GM12878 (cell line): ENCODE results near the gene LEMD3. TPM values are rescaled to one million over a fixed set of nuclear protein-coding genes. Genes with fewer than 3 reads are reported as not detected.

Experiments
- ATAC-seq: fragments of 200-7000 bp; cut with Tn5 transposase; 3 replicates; pipeline ENCODE4 v1.9.1; 2020; ENCODE audit warnings: mild to moderate bottlenecking, moderate library complexity
- BruUV-seq: library from RNA; stranded (reverse); fragments of 400-500 nt; replicated peaks from 2 replicates; lab custom pipeline; 2021; lab: Mats Ljungman, UMichigan
- CTCF ChIA-PET: fragments of 300-600 bp; sonication (Branson Sonifier 250); formaldehyde crosslinking; extraction: SDS; loops from one replicate; lab custom pipeline; 2021; ENCODE audit warnings: inconsistent platforms; lab: Yijun Ruan, JAX
- POLR2A ChIA-PET: fragments of 350-600 bp; formaldehyde crosslinking; extraction: SDS; loops from one replicate; lab custom pipeline; 2021; ENCODE audit warnings: inconsistent platforms; lab: Charles Lee
- RAD21 ChIA-PET: fragments of 300-600 bp; sonication (Branson Sonifier 250); formaldehyde crosslinking; loops from one replicate; lab custom pipeline; 2023; ENCODE audit warnings: antibody characterized with exemption; ENCODE audit not compliant: unreplicated experiment; lab: Charles Lee
- SMC1A ChIA-PET: fragments of 300-600 bp; sonication (Branson Sonifier 250); formaldehyde crosslinking; loops from one replicate; lab custom pipeline; 2023; ENCODE audit not compliant: unreplicated experiment, uncharacterized antibody; lab: Charles Lee
- DNase-seq: peaks from one replicate; pipeline ENCODE4 v3.0.0-alpha.2; 2011; ENCODE audit warnings: low read depth, low spot score
- FAIRE-seq: peaks from 3 replicates; lab custom pipeline; 2011; peaks lifted over from hg19 to GRCh38; lab: Jason Lieb, UNC
- H2AFZ ChIP-seq: 2 replicates; pipeline ENCODE4 v1.6.0; 2011; ENCODE audit warnings: low read depth, low read length, control low read depth; ENCODE audit not compliant: control insufficient read depth
- H3K27ac ChIP-seq: 2 replicates; pipeline ENCODE4 v1.5.1; 2011; ENCODE audit warnings: control low read depth; ENCODE audit not compliant: control insufficient read depth, insufficient read depth
- H3K27me3 ChIP-seq, 2 experiments: replicated peaks in 1 of 2; 2 replicates each; pipeline versions ENCODE4 v1.6.0 to v1.6.1; 2011; ENCODE audit warnings: low read length in 1 of 2; ENCODE audit not compliant: control insufficient read depth in 2 of 2, insufficient read depth in 2 of 2
- H3K36me3 ChIP-seq, 2 experiments: 2 replicates each; pipeline ENCODE4 v1.5.1; 2011; ENCODE audit warnings: low read length in 1 of 2; ENCODE audit not compliant: control insufficient read depth in 2 of 2, insufficient read depth in 2 of 2
- H3K4me1 ChIP-seq: 2 replicates; pipeline ENCODE4 v1.6.1; 2011; ENCODE audit warnings: mild to moderate bottlenecking, low read length, moderate library complexity, mixed read lengths; ENCODE audit not compliant: control insufficient read depth, insufficient read depth
- H3K4me2 ChIP-seq: 2 replicates; pipeline ENCODE4 v1.6.0; 2011; ENCODE audit warnings: control low read depth; ENCODE audit not compliant: control insufficient read depth, insufficient read depth
- H3K4me3 ChIP-seq: fragments of 200-600 bp; sonication (generic); 2 replicates; pipeline ENCODE4 v1.5.1; 2016
- H3K79me2 ChIP-seq: 2 replicates; pipeline ENCODE4 v1.6.0; 2011; ENCODE audit warnings: low read length; ENCODE audit not compliant: control insufficient read depth, insufficient read depth
- H3K9ac ChIP-seq: 2 replicates; pipeline ENCODE4 v1.8.0; 2011; ENCODE audit warnings: low read length, control low read depth, mixed read lengths; ENCODE audit not compliant: control insufficient read depth, insufficient read depth
- H3K9me3 ChIP-seq: replicated peaks from 3 replicates; pipeline ENCODE4 v1.5.1; 2011; ENCODE audit warnings: mild to moderate bottlenecking, low read length; ENCODE audit not compliant: control insufficient read depth, insufficient read depth
- H4K20me1 ChIP-seq: 2 replicates; pipeline ENCODE4 v1.6.0; 2011; ENCODE audit not compliant: control insufficient read depth, insufficient read depth
- EP300 ChIP-seq, 2 experiments: fragments of 150-350 bp in 1 of 2; IDR thresholded peaks; 2 replicates each; pipeline ENCODE4 v1.6.1; 2011 to 2012; ENCODE audit warnings: low read depth in 2 of 2, low read length in 2 of 2, borderline replicate concordance in 1 of 2, improper control_type of control experiment in 1 of 2, inconsistent platforms in 1 of 2; ENCODE audit not compliant: control insufficient read depth in 1 of 2
- ESRRA ChIP-seq: IDR thresholded peaks from 2 replicates; pipeline ENCODE4 v1.6.1; 2012; ENCODE audit warnings: mild to moderate bottlenecking, low read length, improper control_type of control experiment
- HDAC2 ChIP-seq: fragments of 200-600 bp; sonication (generic); IDR thresholded peaks from 2 replicates; pipeline ENCODE4 v1.6.1; 2017
- NFYB ChIP-seq: IDR thresholded peaks from 2 replicates; pipeline ENCODE4 v1.6.1; 2011; ENCODE audit warnings: low read depth, mild to moderate bottlenecking, low read length, improper control_type of control experiment, moderate library complexity; ENCODE audit not compliant: insufficient read depth
- POLR2AphosphoS2 ChIP-seq: IDR thresholded peaks from 2 replicates; pipeline ENCODE4 v1.6.1; 2011; ENCODE audit warnings: low read depth, mild to moderate bottlenecking, low read length, improper control_type of control experiment, moderate library complexity
- POLR2AphosphoS5 ChIP-seq: IDR thresholded peaks from 2 replicates; pipeline ENCODE4 v1.6.1; 2011; ENCODE audit warnings: mild to moderate bottlenecking, low read length, inconsistent platforms
- STAT3 ChIP-seq: IDR thresholded peaks from 2 replicates; pipeline ENCODE4 v1.6.1; 2011; ENCODE audit warnings: low read depth, low read length, improper control_type of control experiment
- ZBTB40 ChIP-seq: fragments of 450-650 bp; IDR thresholded peaks from 2 replicates; pipeline ENCODE4 v1.6.1; 2016; ENCODE audit warnings: mild to moderate bottlenecking, moderate library complexity, borderline replicate concordance
- WGBS: methylation state at CpG from one replicate; pipeline ENCODE4 v1.1.6; 2016; ENCODE audit warnings: low lambda C conversion rate; ENCODE audit not compliant: insufficient replicate concordance, insufficient coverage; ENCODE audit errors: missing lambda C conversion rate; 5-methylcytosine and 5-hydroxymethylcytosine counted together
- in situ Hi-C: fragments of 300-500 bp; cut with MboI; formaldehyde crosslinking; loops from 9 replicates; pipeline ENCODE4 v1.14.3; 2018; ENCODE audit warnings: mixed read lengths
- intact Hi-C: fragments of 100-400 bp; cut with micrococcal nuclease; formaldehyde crosslinking; loops from one replicate; pipeline ENCODE4 v1.14.2; 2022; ENCODE audit not compliant: unreplicated experiment
- polyA plus RNA-seq, 11 experiments: library from polyadenylated mRNA; depleted of rRNA in 4 of 11; unstranded in 6 of 11; stranded (reverse) in 5 of 11; fragments of >200 nt; fragmentation: Nextera tagmentation in 4 of 11; fragmentation: Illumina TruSeq in 1 of 11; extraction: Ambion mirVana in 4 of 11; extraction: Trizol in 1 of 11; gene quantifications; 1 replicate in 1 of 11; 2 replicates in 10 of 11; pipeline versions ENCODE4 v1.2.1 to v1.2.3, GENCODE V29; 2011 to 2016; ENCODE audit warnings: inconsistent platforms in 2 of 11, missing spikeins in 2 of 11, low read depth in 1 of 11
- total RNA-seq, 4 experiments: library from RNA; depleted of rRNA in 3 of 4; stranded (reverse); fragments of >200 nt in 3 of 4; fragmentation: Illumina TruSeq in 1 of 4; extraction: Trizol in 1 of 4; gene quantifications; 2 replicates each; pipeline versions ENCODE4 v1.2.1 to v1.2.3, GENCODE V29; 2013 to 2021
- TF ChIP-seq, protein P1 (sequence below): fragments of 450-650 bp; IDR thresholded peaks from 2 replicates; pipeline ENCODE4 v1.6.1; 2016; ENCODE audit warnings: mild to moderate bottlenecking
- TF ChIP-seq, protein P2 (sequence below): IDR thresholded peaks from 2 replicates; pipeline ENCODE4 v1.6.1; 2011; ENCODE audit warnings: low read depth, mild to moderate bottlenecking, low read length, moderate library complexity, borderline replicate concordance; ENCODE audit errors: extremely low read depth

LEMD3 gene
- total and polyA plus RNA-seq, 10 of the 15 experiments (the other 5 are each of a cell fraction or from before 2014, with no cell fraction given) = 7.5 to 26.0 (median 16.5) TPM

GRCh38 chr12:65140738-65141137, 28.6 kb upstream of the LEMD3 start (continued):
- TF ChIP-seq POLR2AphosphoS2 (no peak), POLR2AphosphoS5 (no peak), NFYB (no peak)

DNA sequence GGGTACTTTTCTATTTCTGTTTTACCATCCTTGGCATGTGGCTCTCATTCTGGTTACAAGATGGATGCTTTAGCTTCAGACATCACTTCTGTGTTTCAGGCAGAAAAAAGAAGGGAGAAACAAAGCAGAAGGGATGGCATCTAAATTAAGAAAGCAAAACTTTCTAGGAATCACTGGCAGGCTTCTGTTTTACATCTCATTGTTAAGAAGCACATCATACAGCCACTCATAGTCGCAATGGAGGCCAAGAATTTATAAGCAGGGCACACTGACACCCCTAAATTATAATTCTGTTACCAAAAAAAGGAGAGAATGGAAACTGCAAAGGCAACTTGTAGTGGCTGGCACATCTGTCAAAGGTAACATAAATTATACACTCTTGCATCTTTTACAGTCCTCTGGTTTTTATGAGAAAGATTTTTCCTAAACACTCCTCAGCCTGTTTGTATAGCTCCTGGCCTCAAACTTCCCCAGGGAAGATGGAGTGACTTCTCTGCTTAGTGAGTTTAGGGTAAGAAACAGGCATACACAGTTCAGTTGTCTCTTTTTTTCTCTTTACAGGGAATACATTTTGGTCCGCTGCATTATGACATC, 22.0 kb upstream of the LEMD3 start:
- SMC1A ChIA-PET = interaction anchor here (1.0 to 1.6 kb wide), 3 partner anchors 11 to 85 kb away, joined by 3 to 5 read pairs (median 4); no protein-coding TSS in a partner anchor
- Histone ChIP-seq H3K27ac (no peak overlapping the region), H3K27me3 (no peaks in the 10 kb centered on the region; a peak in 1 of 4 replicates), H3K4me2 (no peak overlapping the region), H3K79me2 (no peaks in the 10 kb centered on the region), H3K4me1 (no peaks in the 10 kb centered on the region), H3K36me3 (no peaks in the 10 kb centered on the region), H4K20me1 (no peaks in the 10 kb centered on the region), H3K9ac (no peak overlapping the region), H3K9me3 (no peaks in the 10 kb centered on the region), H3K4me3 (no peak overlapping the region), H2AFZ (no peak overlapping the region)
- no peak for FAIRE-seq
- CTCF ChIA-PET = interaction anchor here (0.9 to 1.7 kb wide), 3 partner anchors 9 to 62 kb away, joined by 4 to 6 read pairs (median 5); no protein-coding TSS in a partner anchor
- in situ Hi-C loops = no loop called here
- ATAC-seq = no peak
- RAD21 ChIA-PET = interaction anchor here (0.9 kb wide), 1 partner anchor 33 kb away, joined by 3 read pairs; no protein-coding TSS in a partner anchor
- TF ChIP-seq ZBTB40 (no peak), ESRRA (no peak), EP300 (IDR thresholded peaks at IDR 0.05; ENCODE audit: borderline replicate concordance in 1 of 2, control insufficient read depth in 1 of 2, low read depth in 2 of 2, low read length in 2 of 2) (no peak), STAT3 (no peak), HDAC2 (no peak)
- TF ChIP-seq, protein P1, sequence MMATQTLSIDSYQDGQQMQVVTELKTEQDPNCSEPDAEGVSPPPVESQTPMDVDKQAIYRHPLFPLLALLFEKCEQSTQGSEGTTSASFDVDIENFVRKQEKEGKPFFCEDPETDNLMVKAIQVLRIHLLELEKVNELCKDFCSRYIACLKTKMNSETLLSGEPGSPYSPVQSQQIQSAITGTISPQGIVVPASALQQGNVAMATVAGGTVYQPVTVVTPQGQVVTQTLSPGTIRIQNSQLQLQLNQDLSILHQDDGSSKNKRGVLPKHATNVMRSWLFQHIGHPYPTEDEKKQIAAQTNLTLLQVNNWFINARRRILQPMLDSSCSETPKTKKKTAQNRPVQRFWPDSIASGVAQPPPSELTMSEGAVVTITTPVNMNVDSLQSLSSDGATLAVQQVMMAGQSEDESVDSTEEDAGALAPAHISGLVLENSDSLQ = no peak
- TF ChIP-seq, protein P2, sequence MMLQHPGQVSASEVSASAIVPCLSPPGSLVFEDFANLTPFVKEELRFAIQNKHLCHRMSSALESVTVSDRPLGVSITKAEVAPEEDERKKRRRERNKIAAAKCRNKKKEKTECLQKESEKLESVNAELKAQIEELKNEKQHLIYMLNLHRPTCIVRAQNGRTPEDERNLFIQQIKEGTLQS = no peak
- POLR2A ChIA-PET = interaction anchor here (0.6 kb wide), 1 partner anchor 357 kb away, joined by 3 read pairs; no protein-coding TSS in a partner anchor
- intact Hi-C loops = no loop called here
- DNase-seq = no peak
- 56% methylated on average over 2 of the region's 2 CpGs for whole genome bisulfite sequencing
- no TSS peak for BruUV-seq
